GM12892 (cell line): ENCODE results near the gene CPLANE1.
A peak's percentile ranks its signal among the peaks of the same experiment; 100 is the strongest.
"Not testable (repeated sequence)": the region's sequence is repeated elsewhere in the genome, so short reads cannot be mapped to it uniquely, and the experiment has no call there.

Source experiments
- DNase-seq: peaks from one replicate; pipeline ENCODE4 v3.0.0; 2011; ENCODE audit not compliant: insufficient read length
- FAIRE-seq: peaks from 2 replicates; lab custom pipeline; 2011; peaks lifted over from hg19 to GRCh38; lab: Jason Lieb, UNC
- POLR2A ChIP-seq: IDR thresholded peaks from 2 replicates; pipeline ENCODE4 v1.6.1; 2011; ENCODE audit warnings: low read depth, low read length, control low read depth
- POLR2AphosphoS5 ChIP-seq: IDR thresholded peaks from 2 replicates; pipeline ENCODE4 v1.6.1; 2011; ENCODE audit warnings: low read depth, low read length, control low read depth
- TAF1 ChIP-seq: IDR thresholded peaks from 2 replicates; pipeline ENCODE4 v1.6.1; 2011; ENCODE audit warnings: low read depth, mild to moderate bottlenecking, control low read depth, low read length, borderline replicate concordance

The CPLANE1 gene

DNA sequence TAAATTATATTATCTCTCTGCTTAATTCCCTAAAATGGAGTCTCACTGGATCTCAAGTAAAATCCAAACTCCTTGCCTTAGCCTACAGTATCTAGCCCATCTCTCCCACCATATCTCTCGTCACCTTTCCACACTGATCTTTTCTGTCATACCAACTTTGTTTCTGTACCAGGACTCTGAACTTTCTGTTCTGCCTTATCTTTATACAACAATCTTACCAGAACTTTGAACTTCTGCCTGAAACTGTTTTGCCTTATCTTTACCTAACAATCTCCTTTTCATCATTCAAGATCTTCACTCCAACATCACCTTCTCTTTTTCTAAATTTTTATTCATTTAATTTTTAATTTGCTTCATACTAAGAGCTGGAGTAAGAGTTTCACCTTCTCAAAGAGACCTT is 139.0 kb downstream of the CPLANE1 start:
- FAIRE-seq (no peak), DNase-seq (no peak)
- TF ChIP-seq POLR2A (no peak), TAF1 (no peak), POLR2AphosphoS5 (no peak)

DNA sequence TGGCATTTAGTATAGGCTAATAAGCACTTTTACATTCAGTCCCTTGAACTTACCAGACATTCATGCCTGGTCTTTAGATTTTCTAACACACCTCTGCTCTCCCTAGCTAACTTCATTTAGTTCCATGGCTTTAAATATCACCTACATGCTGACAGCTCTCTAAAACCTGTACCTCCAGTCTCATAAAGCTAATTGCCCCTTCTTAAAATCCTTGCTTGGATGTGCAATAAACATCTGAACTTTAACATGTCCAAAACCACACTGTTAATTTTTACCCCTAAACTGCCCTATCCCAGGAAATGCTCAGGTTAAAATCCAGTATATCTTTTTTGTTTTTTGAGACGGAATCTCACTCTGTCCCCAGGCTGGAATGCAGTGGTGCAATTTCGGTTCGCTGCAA is 139.8 kb downstream of the CPLANE1 start:
- FAIRE-seq (no peak), DNase-seq (no peak)
- TF ChIP-seq POLR2AphosphoS5: no peak
- no peak for TF ChIP-seq POLR2A
- TF ChIP-seq TAF1: no peak

- peak; percentile 46 for FAIRE-seq
- TF ChIP-seq TAF1 (no peak), POLR2AphosphoS5 (no peak), POLR2A (no peak)
- DNase-seq: no peak
Measured at GRCh38 chr5:37103302-37103701, 145.9 kb downstream of the CPLANE1 start.

- DNase-seq, FAIRE-seq: not testable (repeated sequence)
Measured at GRCh38 chr5:37099267-37099666, 149.9 kb downstream of the CPLANE1 start.

GRCh38 chr5:37093795-37094194 is 155.4 kb downstream of the CPLANE1 start:
- not testable (repeated sequence) for DNase-seq, FAIRE-seq

DNA sequence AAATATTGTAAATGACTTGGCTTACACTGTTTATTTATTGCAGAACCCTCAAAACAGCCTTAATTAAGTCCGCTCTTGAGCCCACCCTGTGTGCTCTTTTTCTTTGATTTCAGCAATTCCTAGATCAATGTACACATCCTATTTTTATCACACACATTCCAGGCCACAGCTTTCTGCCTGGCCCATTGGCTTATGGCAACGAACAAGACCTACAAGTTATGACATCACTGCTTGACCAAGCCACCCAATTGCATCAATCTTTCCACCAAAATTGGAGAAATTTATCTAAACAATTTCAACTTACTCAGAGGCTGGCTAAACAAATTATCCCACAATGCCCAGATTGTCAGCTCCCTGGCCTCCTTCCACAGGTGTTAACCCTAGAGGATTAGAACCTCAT is 158.4 kb downstream of the CPLANE1 start:
- no peak for DNase-seq
- FAIRE-seq: no peak
- TF ChIP-seq POLR2AphosphoS5: no peak
- TF ChIP-seq POLR2A: no peak
- no peak for TF ChIP-seq TAF1

GRCh38 chr5:37090123-37090726 is 159.0 kb downstream of the CPLANE1 start:
- DNase-seq: no peak
- FAIRE-seq: no peak

GRCh38 chr5:37088009-37088408 is 161.2 kb downstream of the CPLANE1 start:
- no peak for FAIRE-seq
- no peak for TF ChIP-seq POLR2A
- TF ChIP-seq TAF1: no peak
- no peak for TF ChIP-seq POLR2AphosphoS5

More at GRCh38 chr5:37090123-37090726, 159.0 kb downstream of the CPLANE1 start:
- TF ChIP-seq TAF1: no peak
- no peak for TF ChIP-seq POLR2AphosphoS5
- TF ChIP-seq POLR2A: no peak

GRCh38 chr5:37086466-37087173 is 162.6 kb downstream of the CPLANE1 start:
- no peak for TF ChIP-seq POLR2AphosphoS5
- no peak for TF ChIP-seq TAF1
- TF ChIP-seq POLR2A: no peak
- DNase-seq (no peak), FAIRE-seq (no peak)

More at GRCh38 chr5:37088009-37088408, 161.2 kb downstream of the CPLANE1 start:
- DNase-seq: no peak

- not testable (repeated sequence) for FAIRE-seq, DNase-seq
Measured at GRCh38 chr5:37086026-37086425, 163.2 kb downstream of the CPLANE1 start.

DNA sequence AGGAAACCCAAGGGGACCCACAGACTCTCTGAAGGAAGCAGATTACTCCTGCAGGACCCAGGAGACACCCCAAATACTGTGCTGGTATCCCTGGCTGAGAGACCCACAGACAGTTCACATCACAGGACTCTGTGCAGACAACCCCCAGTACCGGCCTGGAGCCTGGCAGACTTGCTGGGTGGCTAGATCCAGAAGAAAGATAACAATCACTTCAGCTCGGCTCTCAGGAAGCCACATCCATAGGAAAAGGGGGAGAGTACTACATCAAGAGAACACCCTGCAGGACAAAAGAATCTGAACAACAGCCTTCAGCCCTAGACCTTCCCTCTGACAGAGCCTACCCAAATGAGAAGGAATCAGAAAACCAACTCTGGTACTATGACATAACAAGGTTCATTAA is 166.2 kb downstream of the CPLANE1 start:
- not testable (repeated sequence) for FAIRE-seq

GRCh38 chr5:37080697-37081096 is 168.5 kb downstream of the CPLANE1 start:
- FAIRE-seq (no peak), DNase-seq (no peak)
- no peak for TF ChIP-seq TAF1

More for the DNA sequence above, 166.2 kb downstream of the CPLANE1 start:
- DNase-seq: not testable (repeated sequence)

GRCh38 chr5:37077146-37077545 is 172.0 kb downstream of the CPLANE1 start:
- TF ChIP-seq POLR2A: no peak
- no peak for TF ChIP-seq POLR2AphosphoS5
- no peak for TF ChIP-seq TAF1
- no peak for DNase-seq
- FAIRE-seq: no peak

GRCh38 chr5:37075399-37075950 is 173.7 kb downstream of the CPLANE1 start:
- TF ChIP-seq POLR2AphosphoS5 (no peak), POLR2A (no peak)
- FAIRE-seq (no peak), DNase-seq (no peak)
